ENCODE data around the gene PLK1. TPM values are rescaled to one million over a fixed set of nuclear protein-coding genes. Genes with fewer than 3 reads are reported as not detected.
"Not testable (repeated sequence)": the region's sequence is repeated elsewhere in the genome, so short reads cannot be mapped to it uniquely, and the experiment has no call there.

PLK1 gene
- total RNA-seq, 1 experiment from 2014 or later, result 39.7 TPM

DNA sequence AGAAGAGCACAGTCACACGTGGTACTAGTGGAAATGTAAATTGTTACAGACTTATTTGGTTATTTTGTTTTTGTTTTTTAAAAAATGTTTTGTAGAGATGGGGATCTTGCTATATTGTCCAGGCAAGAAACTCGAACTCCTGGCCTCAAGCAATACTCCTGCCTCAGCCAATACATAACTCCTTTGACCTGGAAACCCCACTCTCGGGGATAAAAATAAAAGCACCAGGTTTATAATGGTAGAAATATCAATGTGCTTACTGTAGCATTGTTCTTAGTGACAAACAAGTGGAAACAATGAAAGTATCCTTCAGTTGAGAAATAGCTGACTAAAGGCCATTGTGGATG is 46.1 kb downstream of the PLK1 start:
- no peak for DNase-seq
- Histone ChIP-seq H3K36me3 (no peaks in the 10 kb centered on the region), H3K4me3 (no peak overlapping the region), H3K27me3 (no peaks in the 10 kb centered on the region), H3K9me3 (no peaks in the 10 kb centered on the region; the same call in 1 of the 2 replicates)

DNA sequence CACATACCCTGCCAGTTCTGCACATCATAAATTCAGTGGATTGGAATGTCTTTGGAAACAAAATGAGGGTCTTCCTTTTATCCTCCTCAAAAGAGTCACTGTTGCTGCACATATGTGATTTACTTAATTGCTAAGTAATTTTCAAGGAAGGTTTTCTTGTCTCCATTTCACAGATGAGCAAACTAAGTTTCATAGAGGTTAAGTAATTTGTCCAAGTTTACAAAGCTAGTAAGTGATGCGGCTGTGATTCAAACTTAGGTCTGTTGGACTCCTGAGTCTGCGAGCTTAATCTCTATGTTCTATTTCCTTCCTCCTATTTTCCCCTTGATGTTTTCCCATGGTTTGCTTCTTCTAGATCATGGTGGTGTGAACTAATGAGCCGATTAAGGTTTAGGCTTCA is 48.0 kb downstream of the PLK1 start:
- Histone ChIP-seq H3K36me3 (no peaks in the 10 kb centered on the region), H3K4me3 (no peak overlapping the region), H3K27me3 (no peaks in the 10 kb centered on the region), H3K9me3 (no peaks in the 10 kb centered on the region; the same call in 1 of the 2 replicates)
- DNase-seq, result no peak

DNA sequence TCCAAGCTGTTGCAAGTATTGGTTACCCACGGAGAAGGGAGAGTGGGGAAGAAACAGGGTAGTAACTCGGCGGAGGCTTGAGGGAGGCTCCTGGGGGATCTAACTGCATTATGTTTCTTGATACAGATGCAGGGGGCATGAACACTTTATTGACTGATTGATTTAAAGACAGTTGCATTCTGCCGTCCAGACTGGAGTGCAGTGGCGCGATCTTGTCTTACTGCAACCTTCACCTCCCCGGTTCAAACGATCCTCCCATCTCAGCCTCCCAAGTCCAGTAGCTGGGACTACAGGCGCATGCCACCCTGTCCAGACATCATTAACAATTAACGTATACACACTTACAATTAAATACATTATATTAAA is 49.4 kb downstream of the PLK1 start:
- Histone ChIP-seq H3K27me3 (no peaks in the 10 kb centered on the region), H3K36me3 (no peaks in the 10 kb centered on the region), H3K4me3 (no peak overlapping the region), H3K9me3 (no peaks in the 10 kb centered on the region; the same call in 1 of the 2 replicates)
- no peak for DNase-seq

DNA sequence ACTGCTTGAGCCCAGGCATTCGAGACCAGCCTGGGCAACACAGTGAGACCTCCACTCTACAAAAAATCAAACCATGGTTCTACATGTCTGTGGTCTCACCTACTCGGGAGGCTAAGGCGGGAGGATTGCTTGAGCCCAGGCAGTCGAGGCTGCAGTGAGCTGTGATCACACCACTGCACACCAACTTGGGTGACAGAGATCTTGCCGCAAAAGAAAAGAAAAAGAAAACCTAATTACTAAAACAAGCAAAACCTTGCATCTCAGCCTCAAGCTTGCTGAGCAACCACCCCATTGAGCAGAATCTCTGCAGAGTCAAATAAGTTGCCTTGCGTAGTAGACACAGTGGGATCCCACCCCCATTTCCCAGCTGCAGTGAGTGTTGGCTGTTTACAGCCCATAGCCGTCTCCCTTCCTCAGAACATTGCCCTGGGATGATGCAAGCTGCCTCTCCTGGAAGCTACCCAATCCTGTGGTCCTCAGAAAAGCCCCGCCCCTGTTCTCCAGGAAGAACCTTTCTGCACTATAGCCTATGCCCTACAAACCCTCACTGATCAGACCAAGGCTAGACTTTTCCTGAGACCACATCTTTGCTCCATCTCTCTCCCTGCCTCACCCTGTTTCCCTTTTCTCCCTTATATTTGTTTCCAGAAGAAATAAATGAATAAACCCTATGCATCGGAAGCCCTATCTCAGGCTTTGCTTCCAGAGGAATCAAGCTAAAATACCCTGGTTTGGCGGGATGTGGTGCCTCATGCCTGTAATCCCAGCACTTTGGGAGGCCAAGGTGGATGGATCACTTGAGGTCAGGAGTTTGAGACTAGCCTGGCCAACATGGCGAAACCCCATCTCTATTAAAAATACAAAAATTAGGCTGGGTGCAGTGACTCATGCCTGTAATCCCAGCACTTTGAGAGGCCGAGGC is 51.1 kb downstream of the PLK1 start:
- Histone ChIP-seq H3K9me3 (no peaks in the 10 kb centered on the region), H3K4me3 (no peak overlapping the region), H3K27me3 (no peaks in the 10 kb centered on the region), H3K36me3 (no peaks in the 10 kb centered on the region)
- DNase-seq, result peak; percentile 73

DNA sequence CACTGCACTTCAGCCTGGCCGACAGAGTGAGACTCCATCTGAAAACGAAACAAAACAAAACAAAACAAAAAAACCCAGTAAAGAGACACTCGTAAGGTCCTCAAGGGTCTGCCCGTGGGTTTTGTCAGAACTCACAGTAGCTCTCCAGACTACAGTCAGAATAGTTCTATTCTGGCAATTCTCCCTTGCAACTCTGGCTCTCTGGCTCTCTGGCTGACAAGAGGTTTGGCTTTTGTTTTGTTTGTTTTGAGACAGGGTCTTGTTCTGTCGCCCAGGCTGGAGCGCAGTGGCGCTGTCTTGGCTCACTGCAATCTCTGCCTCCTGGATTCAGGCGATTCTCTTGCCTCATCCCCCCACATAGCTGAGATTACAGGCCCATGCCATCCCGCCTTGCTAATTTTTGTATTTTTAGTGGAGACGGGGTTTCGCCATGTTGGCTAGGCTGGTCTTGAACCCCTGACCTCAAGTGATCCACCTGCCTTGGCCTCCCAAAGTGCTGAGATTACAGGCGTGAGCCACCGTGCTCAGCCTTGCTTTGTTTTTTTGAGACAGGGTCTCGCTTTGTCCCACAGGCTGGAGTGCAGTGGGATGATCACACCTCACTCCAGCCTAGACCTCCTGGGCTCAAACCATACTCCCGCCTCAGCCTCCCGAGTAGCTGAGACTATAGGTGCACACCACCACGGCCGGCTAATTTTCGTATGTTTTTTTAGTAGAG is 55.6 kb downstream of the PLK1 start:
- H3K27me3 ChIP-seq, result peaks cover 2% of the 10 kb centered on the region; the same call in 1 of the 2 replicates
- no peaks in the 10 kb centered on the region for H3K36me3 ChIP-seq
- H3K9me3 ChIP-seq, result no peaks in the 10 kb centered on the region
- no peak overlapping the region for H3K4me3 ChIP-seq
- no peak for DNase-seq

DNA sequence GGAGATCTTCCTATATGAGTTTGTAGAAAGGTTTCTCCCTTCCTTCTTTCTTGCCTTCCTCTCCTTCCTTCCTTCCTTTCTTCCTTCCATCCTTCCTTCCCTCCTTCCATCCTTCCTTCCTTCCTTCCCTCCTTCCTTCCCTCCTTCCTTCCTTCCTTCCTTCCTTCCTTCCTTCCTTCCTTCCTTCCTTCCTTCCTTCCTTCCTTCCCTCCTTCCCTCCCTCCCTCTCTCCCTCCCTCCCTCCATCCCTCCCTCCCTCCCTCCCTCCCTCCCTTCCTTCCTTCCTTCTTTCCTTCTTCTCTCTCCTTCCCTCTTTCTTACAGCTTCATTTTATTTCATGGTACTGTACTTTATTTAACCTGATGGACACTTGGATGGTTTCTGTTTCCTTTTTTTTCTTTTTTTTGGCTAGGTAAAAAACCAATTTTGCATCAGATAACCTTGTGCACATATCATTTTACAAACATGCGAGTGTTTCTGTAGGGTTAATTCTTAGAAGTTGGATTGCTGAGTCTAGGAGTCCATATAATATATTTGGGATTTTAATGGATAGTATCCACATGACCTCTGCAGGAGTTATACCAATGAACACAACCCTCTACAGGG is 58.8 kb downstream of the PLK1 start:
- not testable (repeated sequence) for H3K36me3 ChIP-seq, H3K9me3 ChIP-seq, DNase-seq, H3K27me3 ChIP-seq, H3K4me3 ChIP-seq

DNA sequence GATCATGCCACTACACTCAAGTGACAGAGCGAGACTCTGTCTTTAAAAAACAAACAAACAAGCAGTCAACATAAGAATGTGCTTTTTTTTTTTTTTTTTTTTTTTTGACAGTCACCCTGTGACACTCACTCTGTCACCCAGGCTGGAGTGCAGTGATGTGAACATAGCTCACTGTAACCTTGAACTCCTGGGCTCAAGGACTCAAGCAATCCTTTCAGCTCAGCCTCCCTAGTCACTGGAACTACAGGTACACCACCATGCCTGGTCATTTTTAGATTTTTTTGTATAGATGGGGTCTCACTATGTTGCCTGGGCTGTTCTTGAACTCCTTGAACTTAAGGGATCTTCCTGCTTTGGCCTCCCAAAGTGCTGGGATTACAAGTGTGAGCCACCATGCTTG is 60.8 kb downstream of the PLK1 start:
- Histone ChIP-seq H3K9me3 (no peaks in the 10 kb centered on the region), H3K36me3 (no peaks in the 10 kb centered on the region), H3K4me3 (no peak overlapping the region), H3K27me3 (peaks cover 6% of the 10 kb centered on the region; the same call in 1 of the 2 replicates)
- no peak for DNase-seq

Other genes starting within 250 kb of the PLK1 start
- gene COG7, start 225.7 kb upstream of the PLK1 start, total RNA-seq (2014; rRNA removed; shearing (Covaris generic); ENCODE audit: low replicate concordance), result 8.0 and 10.2 TPM in 2 replicates
- gene GGA2, start 168.4 kb upstream of the PLK1 start, total RNA-seq (2014; rRNA removed; shearing (Covaris generic); ENCODE audit: low replicate concordance), result 44.2 and 102 TPM in 2 replicates
- gene EARS2, start 121.5 kb upstream of the PLK1 start, total RNA-seq (2014; rRNA removed; shearing (Covaris generic); ENCODE audit: low replicate concordance), result 23.8 and 45.3 TPM in 2 replicates
- gene UBFD1, start 121.2 kb upstream of the PLK1 start, total RNA-seq (2014; rRNA removed; shearing (Covaris generic); ENCODE audit: low replicate concordance), result 59.3 and 59.9 TPM in 2 replicates
- gene NDUFAB1, start 82.6 kb upstream of the PLK1 start, total RNA-seq (2014; rRNA removed; shearing (Covaris generic); ENCODE audit: low replicate concordance), result 103 and 184 TPM in 2 replicates
- 15.1 and 15.4 TPM in 2 replicates for gene PALB2, start 37.6 kb upstream of the PLK1 start, total RNA-seq (2014; rRNA removed; shearing (Covaris generic); ENCODE audit: low replicate concordance)
- gene DCTN5, start 37.4 kb upstream of the PLK1 start, total RNA-seq (2014; rRNA removed; shearing (Covaris generic); ENCODE audit: low replicate concordance), result 96.7 and 108 TPM in 2 replicates
- not detected in 2 replicates for gene ERN2, start 34.3 kb downstream of the PLK1 start, total RNA-seq (2014; rRNA removed; shearing (Covaris generic); ENCODE audit: low replicate concordance)
- gene CHP2, start 76.1 kb downstream of the PLK1 start, total RNA-seq (2014; rRNA removed; shearing (Covaris generic); ENCODE audit: low replicate concordance), result not detected in 2 replicates
- 0.02 TPM in 1 of 2 replicates, not detected in the other for gene PRKCB, start 157.1 kb downstream of the PLK1 start, total RNA-seq (2014; rRNA removed; shearing (Covaris generic); ENCODE audit: low replicate concordance)

Measured in MG63 (cell line).